HG03432 (cell line): Measurements from ENCODE around the gene NELL1.
A peak's percentile ranks its signal among the peaks of the same experiment; 100 is the strongest.

Experiments used
- ATAC-seq: cut with Tn5 transposase; IDR thresholded peaks from one replicate; pipeline ENCODE4 v1.9.1; 2021; ENCODE audit warnings: mild to moderate bottlenecking, moderate library complexity; ENCODE audit not compliant: unreplicated experiment

The NELL1 gene

GRCh38 chr11:21472261-21472660 is 802.9 kb downstream of the NELL1 start:
- no peak for ATAC-seq

GRCh38 chr11:21474529-21474928 is 805.1 kb downstream of the NELL1 start:
- no peak for ATAC-seq

GRCh38 chr11:21475276-21475675 is 805.9 kb downstream of the NELL1 start:
- no peak for ATAC-seq

GRCh38 chr11:21476588-21476987 is 807.2 kb downstream of the NELL1 start:
- ATAC-seq = no peak

DNA sequence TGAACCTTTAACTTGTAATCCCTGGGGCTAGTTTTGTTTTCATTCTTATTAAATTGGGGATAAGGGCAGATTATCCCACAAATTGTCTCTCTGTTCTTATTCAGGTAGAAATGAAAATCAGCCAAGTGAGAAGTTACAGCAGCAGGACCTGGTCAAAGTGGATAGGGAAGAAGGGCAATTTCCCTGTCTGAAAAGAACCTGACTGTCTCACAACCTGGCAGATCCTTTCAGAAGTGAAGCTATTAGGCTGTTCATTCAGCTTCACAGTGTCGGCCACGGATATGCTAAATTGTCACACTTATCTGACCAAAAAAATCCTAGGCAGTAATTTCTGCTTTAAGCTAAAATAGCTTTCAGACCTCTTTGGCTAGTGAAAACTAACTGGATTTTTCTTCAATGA is 810.9 kb downstream of the NELL1 start:
- no peak for ATAC-seq

- no peak for ATAC-seq
These were observed 811.9 kb downstream of the NELL1 start for GRCh38 chr11:21481255-21481654.

DNA sequence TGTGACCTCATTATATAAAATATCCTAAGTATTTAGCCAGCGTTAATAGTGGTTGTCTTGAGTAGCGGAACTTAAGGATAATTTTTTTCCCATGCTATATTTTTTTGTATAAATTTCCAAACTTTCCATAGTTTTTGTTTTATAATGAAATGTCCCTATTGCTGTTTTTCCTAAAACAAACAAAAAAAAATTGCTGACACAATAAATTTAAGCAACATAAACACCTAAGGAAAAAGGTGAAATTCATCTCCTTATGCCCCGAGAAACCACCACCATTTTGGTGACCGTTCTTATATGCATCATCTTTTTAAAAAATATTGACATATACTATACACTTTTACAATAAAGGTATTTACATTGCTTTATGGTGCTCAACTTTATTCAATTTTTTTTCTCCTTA is 814.7 kb downstream of the NELL1 start:
- ATAC-seq = no peak

DNA sequence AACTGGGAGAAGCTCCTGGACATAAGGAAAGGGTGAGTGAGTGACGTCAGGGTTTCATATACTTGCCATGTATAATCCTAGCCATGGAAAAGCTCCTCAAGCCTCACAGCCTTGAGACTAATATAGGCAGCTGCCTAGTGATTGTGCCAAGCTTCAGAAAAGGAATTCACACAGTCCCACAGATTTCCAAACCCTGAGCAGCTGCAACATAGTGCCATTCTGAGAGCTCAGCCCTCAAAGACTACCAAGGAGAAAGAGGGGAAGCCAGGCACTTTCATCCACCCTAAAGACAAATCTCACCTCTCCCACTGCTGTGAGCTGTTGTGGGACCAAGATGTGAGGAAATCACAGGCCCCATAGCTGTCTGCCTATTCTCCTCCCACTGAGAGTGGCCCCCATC is 815.6 kb downstream of the NELL1 start:
- no peak for ATAC-seq

GRCh38 chr11:21485426-21485825 is 816.0 kb downstream of the NELL1 start:
- ATAC-seq = no peak

DNA sequence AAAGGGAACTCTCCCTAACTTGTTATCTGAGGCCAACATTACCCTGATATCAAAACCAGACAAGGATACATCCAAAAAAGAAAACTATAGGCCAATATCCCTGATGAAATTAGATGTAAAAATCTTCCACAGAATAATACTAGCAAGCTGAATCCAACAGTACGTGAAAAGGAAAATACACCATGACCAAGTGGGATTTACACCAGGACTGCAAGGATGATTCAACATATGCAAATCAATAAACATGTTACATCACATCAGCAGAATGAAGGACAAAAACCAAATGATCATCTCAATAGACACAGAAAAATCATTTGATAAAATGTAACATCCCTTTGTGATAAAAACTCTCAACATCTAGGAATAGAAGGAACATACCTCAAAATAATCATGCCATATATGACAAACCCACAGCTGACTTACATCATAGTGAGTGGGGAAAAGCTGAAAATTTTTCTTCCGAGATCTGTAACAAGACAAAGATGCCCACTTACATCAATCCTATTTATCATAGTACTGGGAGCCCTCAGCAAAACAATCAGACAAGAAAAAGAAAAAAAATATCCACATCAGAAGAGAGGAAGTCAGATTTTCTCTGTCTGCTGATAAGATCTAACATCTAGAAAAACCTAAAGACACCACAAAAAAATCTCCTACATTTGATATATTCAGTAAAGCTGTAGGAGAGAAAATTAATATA is 820.2 kb downstream of the NELL1 start:
- no peak for ATAC-seq

- ATAC-seq = no peak
These were observed 823.5 kb downstream of the NELL1 start for GRCh38 chr11:21492931-21493330.

DNA sequence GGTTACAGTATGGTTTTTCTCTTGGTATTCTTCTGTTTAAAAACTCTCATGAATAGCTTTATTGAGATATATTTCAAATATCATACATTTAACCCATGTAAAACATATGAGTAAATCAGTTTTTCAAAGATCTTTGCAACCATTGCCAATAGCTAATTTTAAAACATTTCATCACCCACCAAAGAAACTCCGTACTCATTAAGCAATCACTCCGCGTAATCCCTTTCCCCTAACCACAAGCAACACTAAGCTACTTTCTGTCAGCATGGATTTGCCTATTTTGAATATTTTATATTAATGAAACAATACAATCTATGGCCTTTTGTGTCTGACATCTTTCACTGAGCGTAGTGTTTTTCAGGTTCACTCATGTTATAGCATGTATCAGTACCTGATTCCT is 825.6 kb downstream of the NELL1 start:
- no peak for ATAC-seq

DNA sequence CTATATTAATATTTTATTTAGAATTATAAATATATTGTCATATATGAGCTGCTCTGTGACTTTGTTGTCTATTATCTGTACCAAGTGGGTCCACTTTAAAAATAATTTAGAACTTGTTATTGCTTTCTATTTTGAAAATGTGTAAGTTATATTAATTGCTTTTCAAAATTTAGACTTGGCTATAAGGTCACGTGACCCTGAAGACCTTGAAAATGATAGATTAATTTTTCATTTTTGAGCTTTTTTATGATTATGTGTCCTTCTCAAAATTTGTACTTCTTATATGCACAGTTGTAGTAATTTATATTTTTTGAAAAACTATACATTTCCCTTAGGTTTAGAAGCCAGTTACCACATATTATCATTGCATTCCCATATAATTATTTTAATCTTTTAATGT is 826.5 kb downstream of the NELL1 start:
- ATAC-seq = no peak

DNA sequence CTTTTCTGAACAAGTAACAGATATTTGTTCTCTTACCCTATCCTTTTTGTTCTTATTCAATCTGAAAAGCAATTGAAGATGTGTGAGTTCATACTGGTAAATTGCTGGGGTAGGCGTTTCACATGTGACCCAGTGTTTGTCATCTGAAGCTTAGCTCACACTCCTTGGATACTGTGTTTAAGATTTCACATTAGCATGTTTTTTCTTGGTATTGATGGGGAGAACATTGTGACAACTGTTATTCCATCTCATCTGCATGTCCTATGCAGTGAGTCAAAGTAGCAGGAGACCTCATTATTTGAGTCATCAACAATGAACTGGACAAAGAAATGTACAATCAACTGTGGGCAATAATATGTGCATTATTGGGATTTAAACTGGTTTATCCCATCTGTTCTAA is 831.9 kb downstream of the NELL1 start:
- ATAC-seq = no peak

DNA sequence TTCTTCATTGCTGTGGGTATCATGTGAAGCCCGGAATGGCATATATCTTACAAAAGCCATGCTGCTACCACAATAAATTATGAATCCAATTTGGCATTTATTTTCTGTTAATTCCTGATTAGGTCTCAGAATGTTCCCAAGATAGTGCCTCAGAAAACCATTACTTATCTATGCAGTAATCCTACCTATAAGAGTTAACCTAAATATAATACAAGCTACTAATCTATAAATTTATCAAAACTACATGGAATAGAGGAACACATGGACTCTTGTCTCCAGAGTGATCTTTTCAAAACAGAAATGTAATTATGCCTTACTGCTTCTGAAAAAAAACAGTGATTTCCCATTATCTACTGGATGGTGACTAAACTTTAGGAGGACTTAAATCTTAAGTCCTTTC is 835.7 kb downstream of the NELL1 start:
- no peak for ATAC-seq

DNA sequence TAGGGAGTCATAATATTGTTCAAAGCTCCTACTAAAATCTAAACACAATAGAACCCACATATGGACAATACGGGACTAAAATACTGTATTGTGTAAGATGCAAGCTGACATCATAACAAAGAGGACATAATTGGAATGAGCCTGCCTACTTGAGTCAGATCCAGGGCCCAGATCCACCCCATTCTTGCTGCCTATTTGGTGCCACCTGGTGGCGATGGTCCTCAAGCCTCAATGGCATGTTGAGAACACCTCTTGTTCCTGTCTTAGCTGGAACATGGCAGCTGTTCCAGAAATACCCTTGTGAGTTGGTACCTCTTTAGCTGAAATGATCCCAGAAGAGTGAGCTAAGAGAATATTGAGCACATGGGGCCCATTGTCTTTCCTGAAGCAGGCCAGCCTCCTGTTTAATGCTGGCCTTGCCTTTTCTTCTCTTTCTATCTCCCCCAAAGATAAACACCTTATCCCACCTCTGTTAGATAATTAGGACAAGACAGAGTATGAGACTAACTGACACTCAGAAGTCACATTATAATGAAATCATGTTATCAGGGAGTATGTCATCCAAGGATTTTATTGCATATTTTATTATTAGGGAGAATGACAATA is 842.6 kb downstream of the NELL1 start:
- peak; percentile 89 for ATAC-seq

GRCh38 chr11:21514316-21514715 is 844.9 kb downstream of the NELL1 start:
- no peak for ATAC-seq

- ATAC-seq = no peak
These were observed 850.9 kb downstream of the NELL1 start for GRCh38 chr11:21520244-21520643.

GRCh38 chr11:21529187-21529586 is 859.8 kb downstream of the NELL1 start:
- ATAC-seq = no peak

DNA sequence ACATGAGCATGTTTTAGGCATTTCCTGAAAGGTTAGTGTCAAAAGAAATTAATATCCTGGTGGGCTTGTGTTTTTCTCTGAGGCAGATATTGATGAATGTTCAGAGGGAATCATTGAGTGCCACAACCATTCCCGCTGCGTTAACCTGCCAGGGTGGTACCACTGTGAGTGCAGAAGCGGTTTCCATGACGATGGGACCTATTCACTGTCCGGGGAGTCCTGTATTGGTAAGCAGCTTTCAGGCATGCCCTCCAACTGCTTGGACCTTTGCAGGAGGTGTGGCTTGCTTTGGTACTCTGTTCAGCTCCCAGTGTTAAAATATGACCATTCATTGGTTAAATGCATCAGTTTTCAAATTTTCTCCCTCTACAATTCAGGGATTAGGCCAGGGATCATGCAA is 864.9 kb downstream of the NELL1 start:
- ATAC-seq = no peak

DNA sequence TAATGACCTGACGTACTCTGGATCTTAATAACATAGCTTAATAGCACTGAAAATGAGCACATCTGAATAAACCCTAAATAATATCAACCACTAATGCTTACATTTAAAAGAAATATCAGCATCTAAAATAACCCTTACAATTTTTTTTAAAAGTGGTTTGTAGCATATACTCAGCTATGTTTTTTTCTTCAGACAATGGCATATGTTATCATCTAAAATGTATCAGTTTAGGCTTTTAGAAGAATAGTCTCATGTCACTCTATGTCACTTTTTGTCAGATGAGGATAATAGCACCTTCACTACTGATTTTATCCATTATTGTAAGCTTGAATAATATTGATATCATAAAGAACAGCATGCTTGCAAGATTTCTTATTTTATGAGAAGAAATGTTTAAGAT is 868.6 kb downstream of the NELL1 start:
- ATAC-seq = no peak

DNA sequence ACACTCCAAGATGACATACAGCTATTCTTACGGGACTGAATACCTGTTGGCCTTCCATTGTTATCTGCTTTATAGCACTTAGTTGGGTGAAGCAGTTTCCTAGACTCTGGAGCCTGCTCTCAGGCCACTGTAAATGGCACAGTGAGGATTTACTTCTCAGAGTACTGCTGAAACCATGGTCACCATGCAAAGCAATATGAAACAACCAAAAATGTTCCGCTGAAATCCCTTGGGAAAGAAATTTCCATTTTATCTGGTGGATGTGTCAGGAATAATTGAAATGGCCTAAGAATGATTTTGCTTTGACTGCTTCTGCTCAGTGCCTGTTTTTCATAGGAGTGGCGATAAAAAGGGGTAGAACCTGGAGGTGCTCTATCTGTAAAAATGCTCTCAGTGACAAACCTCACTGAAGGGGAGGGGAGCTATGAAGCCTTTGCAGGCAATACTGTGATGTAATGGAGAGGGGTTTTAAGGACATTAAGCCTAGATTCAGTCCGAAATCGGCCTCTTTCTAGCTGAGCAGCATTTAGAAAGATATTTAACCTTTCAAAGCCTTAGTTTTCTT is 871.9 kb downstream of the NELL1 start:
- no peak for ATAC-seq

DNA sequence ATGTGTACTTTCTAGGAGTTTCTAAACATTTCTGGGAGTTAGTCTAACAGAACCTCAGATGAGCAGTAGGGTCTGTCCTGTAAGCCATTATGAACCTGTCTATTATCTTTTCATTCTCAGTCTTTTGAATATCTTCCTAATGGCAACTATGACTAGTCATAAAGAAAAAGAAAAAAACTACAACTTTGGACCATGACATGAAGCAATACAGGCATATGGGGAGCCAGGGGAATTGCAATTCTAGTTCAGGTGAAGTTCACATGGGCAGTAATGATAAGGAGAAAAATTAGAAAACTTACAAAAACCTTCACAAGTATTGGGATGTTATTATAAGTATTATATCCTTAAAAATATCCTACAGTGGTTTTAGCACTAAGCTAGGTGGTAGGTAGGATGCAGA is 874.5 kb downstream of the NELL1 start:
- no peak for ATAC-seq
